CD14-positive monocyte (primary cell): ENCODE measurements around the gene LRBA. TPM values are rescaled to one million over a fixed set of nuclear protein-coding genes. Genes with fewer than 3 reads are reported as not detected.

Experiments used
- DNase-seq, 3 donors: peaks; one replicate each; pipeline ENCODE4 v3.0.0-alpha.2; 2011 to 2022
- H2AFZ ChIP-seq: 2 replicates; pipeline ENCODE4 v1.6.0; 2012; ENCODE audit warnings: mild to moderate bottlenecking, low read depth, low read length, inconsistent platforms; ENCODE audit not compliant: insufficient read depth, poor library complexity, severe bottlenecking
- H3K27ac ChIP-seq, 2 donors: 1 replicate in 1 of 2; 2 replicates in 1 of 2; pipeline ENCODE4 v1.5.1; 2012 to 2013; ENCODE audit warnings: low read length in 2 of 2, control low read depth in 1 of 2, inconsistent platforms in 1 of 2, low read depth in 1 of 2, mild to moderate bottlenecking in 1 of 2
- H3K27me3 ChIP-seq, 2 donors: one replicate each; pipeline versions ENCODE4 v1.6.0 to v1.6.1; 2011 to 2013; ENCODE audit warnings: low read length in 2 of 2; ENCODE audit not compliant: control insufficient read depth in 2 of 2, insufficient read depth in 2 of 2
- H3K36me3 ChIP-seq, 2 donors: replicated peaks in 1 of 2; 1 replicate in 1 of 2; 2 replicates in 1 of 2; pipeline versions ENCODE4 v1.5.1 to v1.6.1; 2012 to 2013; ENCODE audit warnings: low read length in 2 of 2, control low read depth in 1 of 2, inconsistent platforms in 1 of 2, mild to moderate bottlenecking in 1 of 2; ENCODE audit not compliant: insufficient read depth in 2 of 2, control insufficient read depth in 1 of 2
- H3K4me1 ChIP-seq, 2 donors: 1 replicate in 1 of 2; 2 replicates in 1 of 2; pipeline versions ENCODE4 v1.5.1 to v1.6.1; 2012 to 2013; ENCODE audit warnings: low read length in 2 of 2, control low read depth in 1 of 2, inconsistent platforms in 1 of 2, mild to moderate bottlenecking in 1 of 2, moderate library complexity in 1 of 2; ENCODE audit not compliant: insufficient read depth in 2 of 2, control insufficient read depth in 1 of 2
- H3K4me2 ChIP-seq: replicated peaks from 2 replicates; pipeline ENCODE3; 2012; ENCODE audit warnings: low read length, moderate library complexity, mild to moderate bottlenecking; ENCODE audit not compliant: poor library complexity, severe bottlenecking; ENCODE audit errors: extremely low read depth
- H3K4me3 ChIP-seq, 3 experiments: fragments of 200-600 bp in 1 of 3; sonication (generic) in 1 of 3; replicated peaks in 1 of 3; 1 replicate in 2 of 3; 2 replicates in 1 of 3; pipeline ENCODE4 v1.5.1; 2011 to 2013; ENCODE audit warnings: low read length in 3 of 3, mild to moderate bottlenecking in 3 of 3, control low read depth in 2 of 3, low read depth in 2 of 3, inconsistent platforms in 1 of 3, moderate library complexity in 1 of 3
- H3K79me2 ChIP-seq: 2 replicates; pipeline ENCODE4 v1.6.0; 2012; ENCODE audit warnings: mild to moderate bottlenecking, control low read depth, inconsistent platforms, low read length, moderate library complexity; ENCODE audit not compliant: insufficient read depth
- H3K9ac ChIP-seq: 2 replicates; pipeline ENCODE4 v1.6.0; 2017; ENCODE audit warnings: low read length, mild to moderate bottlenecking; ENCODE audit not compliant: insufficient read depth, poor library complexity, severe bottlenecking
- H3K9me3 ChIP-seq, 2 donors: replicated peaks in 1 of 2; 1 replicate in 1 of 2; 2 replicates in 1 of 2; pipeline versions ENCODE4 v1.5.1 to v1.6.1; 2012 to 2013; ENCODE audit warnings: low read length in 2 of 2, control low read depth in 1 of 2; ENCODE audit not compliant: control insufficient read depth in 1 of 2, insufficient read depth in 1 of 2
- H4K20me1 ChIP-seq: 2 replicates; pipeline ENCODE4 v1.6.0; 2012; ENCODE audit warnings: mild to moderate bottlenecking, low read length, control low read depth, moderate library complexity; ENCODE audit not compliant: insufficient read depth
- H3K27ac Mint-ChIP-seq, 7 donors: one replicate each; pipeline ENCODE4 v1.8.0; 2020; ENCODE audit warnings: mild to moderate bottlenecking in 7 of 7, mixed read lengths in 7 of 7, moderate library complexity in 6 of 7, inconsistent platforms in 2 of 7
- H3K27me3 Mint-ChIP-seq, 3 donors: one replicate each; pipeline ENCODE4 v1.8.0; 2021 to 2022; ENCODE audit warnings: low read depth in 3 of 3, mild to moderate bottlenecking in 3 of 3, mixed read lengths in 3 of 3, moderate library complexity in 3 of 3, inconsistent platforms in 1 of 3
- H3K36me3 Mint-ChIP-seq, 2 donors: one replicate each; pipeline ENCODE4 v1.8.0; 2020; ENCODE audit warnings: mixed read lengths in 2 of 2, inconsistent platforms in 1 of 2, mild to moderate bottlenecking in 1 of 2
- H3K4me1 Mint-ChIP-seq: one replicate; pipeline ENCODE4 v1.8.0; 2020; ENCODE audit warnings: mild to moderate bottlenecking, mixed read lengths
- H3K4me3 Mint-ChIP-seq, 2 donors: one replicate each; pipeline ENCODE4 v1.8.0; 2020; ENCODE audit warnings: mild to moderate bottlenecking in 2 of 2, mixed read lengths in 2 of 2, moderate library complexity in 1 of 2
- H3K9me3 Mint-ChIP-seq, 7 donors: one replicate each; pipeline ENCODE4 v1.8.0; 2020 to 2022; ENCODE audit warnings: mixed read lengths in 7 of 7, mild to moderate bottlenecking in 6 of 7, moderate library complexity in 6 of 7, inconsistent platforms in 2 of 7
- CTCF ChIP-seq: fragments of 200-600 bp; IDR thresholded peaks from one replicate; pipeline ENCODE4 v1.8.0; 2022; ENCODE audit warnings: antibody characterized with exemption, mild to moderate bottlenecking
- WGBS: methylation state at CpG from one replicate; pipeline ENCODE4 v1.1.5; 2013; ENCODE audit warnings: missing lambda C conversion rate; ENCODE audit not compliant: insufficient coverage; 5-methylcytosine and 5-hydroxymethylcytosine counted together
- intact Hi-C, 2 donors: fragments of 100-400 bp; cut with micrococcal nuclease; formaldehyde crosslinking; loops; one replicate each; pipeline versions ENCODE4 v1.15.0 to v1.15.1; 2023
- polyA plus RNA-seq, 3 donors: library from polyadenylated mRNA; depleted of rRNA in 1 of 3; unstranded in 2 of 3; stranded (reverse) in 1 of 3; fragments of 300-500 nt in 2 of 3; fragments of >200 nt in 1 of 3; fragmentation: Illumina TruSeq in 2 of 3; gene quantifications; 1 replicate in 2 of 3; 2 replicates in 1 of 3; pipeline ENCODE4 v1.2.3, GENCODE V29; 2012 to 2021

The LRBA gene
- polyA plus RNA-seq, 3 donors = 1.5 to 5.5 (median 4.4) TPM

DNA sequence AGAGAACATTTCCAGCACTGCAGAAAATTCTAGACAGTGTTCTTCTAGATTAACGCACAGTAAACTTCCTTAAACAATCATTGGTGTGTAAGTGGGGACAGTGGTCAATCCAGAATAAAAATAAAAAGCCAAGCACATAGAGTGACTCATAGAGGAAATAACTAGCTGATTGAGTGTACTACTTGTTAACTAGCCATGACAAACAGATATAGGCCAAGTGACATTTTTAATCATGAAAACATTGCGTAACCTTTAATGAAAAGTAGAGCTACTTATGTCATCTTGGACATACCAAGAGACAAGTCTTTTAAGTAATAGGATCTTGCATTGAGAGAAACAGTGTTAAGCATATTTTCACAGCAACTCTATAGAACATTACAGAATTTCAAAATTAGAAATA is 667.0 kb downstream of the LRBA start:
- Mint-ChIP-seq H3K4me1 (no peaks in the 10 kb centered on the region), H3K27me3 (no peaks in the 10 kb centered on the region), H3K9me3 (peaks cover 0 to 4% (median 0%) of the 10 kb centered on the region in 7 donors), H3K4me3 (no peak overlapping the region), H3K36me3 (peaks cover 3 to 4% of the 10 kb centered on the region in 2 donors), H3K27ac (no peak overlapping the region)
- Histone ChIP-seq H3K9ac (no peak overlapping the region), H3K4me2 (no peak overlapping the region), H3K4me1 (no peaks in the 10 kb centered on the region), H3K9me3 (no peaks in the 10 kb centered on the region), H2AFZ (no peak overlapping the region), H3K27me3 (no peaks in the 10 kb centered on the region), H3K79me2 (no peaks in the 10 kb centered on the region), H3K36me3 (no peaks in the 10 kb centered on the region), H4K20me1 (no peaks in the 10 kb centered on the region), H3K4me3 (no peak overlapping the region), H3K27ac (no peak overlapping the region)
- intact Hi-C loops = no loop called here
- WGBS = no CpG with 5 or more reads among the region's 2 CpGs
- TF ChIP-seq CTCF = no peak
- DNase-seq = peak in 2 of 3 donors; percentile 18 to 68

DNA sequence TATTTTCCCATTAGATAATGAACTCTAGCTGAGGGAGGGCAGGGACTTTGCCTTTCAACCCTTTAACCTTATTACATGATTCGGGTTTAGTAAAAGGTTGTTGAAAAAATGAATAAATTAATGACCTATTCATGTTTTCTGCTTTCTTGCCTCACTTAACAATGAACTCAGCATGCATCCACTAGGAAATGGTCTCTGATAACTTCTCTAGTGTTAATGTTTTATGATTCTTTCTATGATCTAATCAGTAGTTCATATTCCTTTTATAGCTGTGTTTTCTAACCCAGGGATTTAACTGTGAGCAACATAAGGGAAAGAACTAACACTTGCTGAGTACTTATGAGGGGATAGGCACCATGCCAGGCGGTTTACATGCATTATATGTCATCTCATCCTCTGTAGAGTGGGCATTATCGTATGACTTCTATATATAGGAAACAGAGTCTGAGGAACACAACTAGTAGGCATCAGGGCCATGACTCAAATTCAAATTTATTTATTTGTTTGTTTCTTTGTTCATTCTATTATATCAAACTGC is 669.8 kb downstream of the LRBA start:
- Histone ChIP-seq H3K27me3 (no peaks in the 10 kb centered on the region), H3K4me1 (no peaks in the 10 kb centered on the region), H3K9ac (no peak overlapping the region), H3K79me2 (no peaks in the 10 kb centered on the region), H3K27ac (no peak overlapping the region), H3K4me3 (no peak overlapping the region), H3K9me3 (peaks cover 0 to 3% of the 10 kb centered on the region in 2 donors), H3K36me3 (no peaks in the 10 kb centered on the region), H2AFZ (no peak overlapping the region), H4K20me1 (no peaks in the 10 kb centered on the region), H3K4me2 (no peak overlapping the region)
- TF ChIP-seq CTCF = no peak
- Mint-ChIP-seq H3K36me3 (peaks cover 7 to 8% of the 10 kb centered on the region in 2 donors), H3K4me1 (no peaks in the 10 kb centered on the region), H3K4me3 (no peak overlapping the region), H3K27ac (no peak overlapping the region), H3K27me3 (no peaks in the 10 kb centered on the region), H3K9me3 (peaks cover 0 to 10% (median 0%) of the 10 kb centered on the region in 7 donors)
- intact Hi-C loops = no loop called here
- no peak for DNase-seq
- no CpG with 5 or more reads among the region's 3 CpGs for WGBS
